ENCODE data around the gene ARIH2. TPM values are rescaled to one million over a fixed set of nuclear protein-coding genes. Genes with fewer than 3 reads are reported as not detected.

ARIH2 gene
- total and polyA plus RNA-seq, 9 of the 15 experiments (the other 6 are each of a cell fraction or from before 2014, with no cell fraction given): 27.0 to 120 (median 108) TPM

- no peak for TF ChIP-seq CHD7 (IDR thresholded peaks at IDR 0.05; ENCODE audit: low read depth, low read length)
- TF ChIP-seq ZNF766 (CRISPR knock-in tag; conservative IDR thresholded peaks at IDR 0.05): no peak
- no peak for TF ChIP-seq MEIS2 (IDR thresholded peaks at IDR 0.05; ENCODE audit: partially characterized antibody)
- TF ChIP-seq MAFG (tag; conservative IDR thresholded peaks at IDR 0.05): no peak
Measured at GRCh38 chr3:48963591-48963990, 44.9 kb downstream of the ARIH2 start (continued).
